Neural progenitor cell (in vitro differentiated cells): Measurements from ENCODE around the gene QSOX1. TPM values are rescaled to one million over a fixed set of nuclear protein-coding genes. Genes with fewer than 3 reads are reported as not detected.

Experiments used
- DNase-seq: peaks from one replicate; pipeline ENCODE4 v3.0.0-alpha.2; 2016; ENCODE audit warnings: low spot score
- H2AFZ ChIP-seq: fragments of 200-600 bp; sonication (generic); replicated peaks from 2 replicates; pipeline ENCODE4 v1.6.1; 2016; ENCODE audit warnings: antibody characterized with exemption
- H3F3A ChIP-seq: fragments of 200-600 bp; sonication (generic); 2 replicates; pipeline ENCODE4 v1.6.1; 2016; ENCODE audit warnings: antibody characterized with exemption, low read depth
- H3K27ac ChIP-seq: fragments of 200-600 bp; sonication (generic); 2 replicates; pipeline ENCODE4 v1.5.1; 2016; ENCODE audit warnings: mild to moderate bottlenecking
- H3K27me3 ChIP-seq: fragments of 200-600 bp; sonication (generic); 2 replicates; pipeline ENCODE4 v1.6.1; 2016; ENCODE audit warnings: mild to moderate bottlenecking, moderate library complexity
- H3K36me3 ChIP-seq: fragments of 200-600 bp; sonication (generic); 2 replicates; pipeline ENCODE4 v1.5.1; 2016
- H3K4me1 ChIP-seq: fragments of 200-600 bp; sonication (generic); 2 replicates; pipeline ENCODE4 v1.6.1; 2016; ENCODE audit warnings: mixed run types
- H3K4me2 ChIP-seq: fragments of 200-600 bp; sonication (generic); 2 replicates; pipeline ENCODE4 v1.6.1; 2016
- H3K4me3 ChIP-seq: fragments of 200-600 bp; sonication (generic); 2 replicates; pipeline ENCODE4 v1.5.1; 2016
- H3K79me2 ChIP-seq: fragments of 200-600 bp; sonication (generic); 2 replicates; pipeline ENCODE4 v1.6.1; 2016; ENCODE audit warnings: low read depth
- H3K9ac ChIP-seq: fragments of 200-600 bp; sonication (generic); 2 replicates; pipeline ENCODE4 v1.6.1; 2016
- H3K9me3 ChIP-seq: fragments of 200-600 bp; sonication (generic); 2 replicates; pipeline ENCODE4 v1.5.1; 2016; ENCODE audit warnings: low read depth
- H4K20me1 ChIP-seq: fragments of 200-600 bp; sonication (generic); 2 replicates; pipeline ENCODE4 v1.6.1; 2016; ENCODE audit warnings: low read depth
- H3K27ac Mint-ChIP-seq: 3 replicates; pipeline ENCODE4 v1.8.0; 2021; ENCODE audit warnings: mixed read lengths
- H3K27me3 Mint-ChIP-seq: 2 replicates; pipeline ENCODE4 v1.8.0; 2022; ENCODE audit warnings: low read depth, mild to moderate bottlenecking, inconsistent platforms, moderate library complexity, mixed read lengths; ENCODE audit not compliant: insufficient read depth
- H3K36me3 Mint-ChIP-seq: 3 replicates; pipeline ENCODE4 v1.8.0; 2021; ENCODE audit warnings: mixed read lengths
- H3K4me1 Mint-ChIP-seq: 3 replicates; pipeline ENCODE4 v1.8.0; 2021; ENCODE audit warnings: mixed read lengths
- H3K4me3 Mint-ChIP-seq: 3 replicates; pipeline ENCODE4 v1.8.0; 2021; ENCODE audit warnings: mild to moderate bottlenecking, moderate library complexity, mixed read lengths
- H3K9me3 Mint-ChIP-seq: 3 replicates; pipeline ENCODE4 v1.8.0; 2020; ENCODE audit warnings: mixed read lengths
- CTCF ChIP-seq: fragments of 200-600 bp; sonication (generic); IDR thresholded peaks from 2 replicates; pipeline ENCODE4 v1.5.1; 2017; ENCODE audit warnings: antibody characterized with exemption, mild to moderate bottlenecking
- EZH2 ChIP-seq: fragments of 200-600 bp; sonication (generic); IDR thresholded peaks from 2 replicates; pipeline ENCODE4 v1.6.1; 2017; ENCODE audit warnings: antibody characterized with exemption, mild to moderate bottlenecking, moderate library complexity
- EZH2phosphoT487 ChIP-seq: fragments of 200-600 bp; sonication (generic); IDR thresholded peaks from 2 replicates; pipeline ENCODE4 v1.6.1; 2017; ENCODE audit warnings: antibody characterized with exemption
- total RNA-seq: library from RNA; depleted of rRNA; stranded (reverse); fragments of >200 nt; gene quantifications from 2 replicates; pipeline ENCODE4 v1.2.3, GENCODE V29; 2015; ENCODE audit warnings: low replicate concordance

Gene QSOX1
- total RNA-seq, 1 donor from 2014 or later = 13.6 TPM

GRCh38 chr1:180181996-180182642 lies 27.4 kb downstream of the QSOX1 start:
- H3K36me3 ChIP-seq = no peaks in the 10 kb centered on the region
- H3K36me3 Mint-ChIP-seq = peaks cover 2% of the 10 kb centered on the region
- H3K9me3 Mint-ChIP-seq = no peaks in the 10 kb centered on the region
- no peaks in the 10 kb centered on the region for H3K9me3 ChIP-seq
- no peak overlapping the region for H3K27ac ChIP-seq
- peaks cover 3% of the 10 kb centered on the region for H3F3A ChIP-seq
- H3K4me3 ChIP-seq = no peak overlapping the region
- no peak for TF ChIP-seq EZH2
- no peak for DNase-seq
- no peak overlapping the region for H3K27ac Mint-ChIP-seq
- H3K4me3 Mint-ChIP-seq = no peak overlapping the region
- no peaks in the 10 kb centered on the region for H3K4me1 Mint-ChIP-seq
- H3K27me3 ChIP-seq = no peaks in the 10 kb centered on the region
- H3K4me1 ChIP-seq = no peaks in the 10 kb centered on the region
- peaks cover 4% of the 10 kb centered on the region for H3K27me3 Mint-ChIP-seq
- no peaks in the 10 kb centered on the region for H3K79me2 ChIP-seq
- H4K20me1 ChIP-seq = no peaks in the 10 kb centered on the region
- no peak overlapping the region for H3K4me2 ChIP-seq
- no peak overlapping the region for H2AFZ ChIP-seq
- H3K9ac ChIP-seq = no peak overlapping the region

- Histone ChIP-seq H3K9me3 (no peaks in the 10 kb centered on the region), H3K4me2 (no peak overlapping the region), H3K4me3 (no peak overlapping the region), H4K20me1 (no peaks in the 10 kb centered on the region), H3K27me3 (no peaks in the 10 kb centered on the region), H3K79me2 (no peaks in the 10 kb centered on the region), H3K36me3 (no peaks in the 10 kb centered on the region), H2AFZ (no peak overlapping the region), H3K27ac (no peak overlapping the region), H3K9ac (no peak overlapping the region), H3F3A (peaks cover 3% of the 10 kb centered on the region), H3K4me1 (no peaks in the 10 kb centered on the region)
- no peak overlapping the region for H3K4me3 Mint-ChIP-seq
- DNase-seq = no peak
- TF ChIP-seq EZH2 = no peak
- no peak for TF ChIP-seq CTCF
- TF ChIP-seq EZH2phosphoT487 = no peak
- no peaks in the 10 kb centered on the region for H3K4me1 Mint-ChIP-seq
- H3K27ac Mint-ChIP-seq = no peak overlapping the region
- peaks cover 4% of the 10 kb centered on the region for H3K27me3 Mint-ChIP-seq
- peaks cover 2% of the 10 kb centered on the region for H3K36me3 Mint-ChIP-seq
- H3K9me3 Mint-ChIP-seq = no peaks in the 10 kb centered on the region
Measured at GRCh38 chr1:180182643-180183311, 28.1 kb downstream of the QSOX1 start.

- Mint-ChIP-seq H3K36me3 (peaks cover 2% of the 10 kb centered on the region), H3K27ac (no peak overlapping the region), H3K4me1 (no peaks in the 10 kb centered on the region), H3K4me3 (no peak overlapping the region), H3K9me3 (no peaks in the 10 kb centered on the region), H3K27me3 (peaks cover 2% of the 10 kb centered on the region)
- DNase-seq = no peak
- Histone ChIP-seq H2AFZ (no peak overlapping the region), H3K9ac (no peak overlapping the region), H3K36me3 (no peaks in the 10 kb centered on the region), H3K4me2 (no peak overlapping the region), H3K9me3 (no peaks in the 10 kb centered on the region), H3K4me3 (no peak overlapping the region), H3K27me3 (no peaks in the 10 kb centered on the region), H4K20me1 (no peaks in the 10 kb centered on the region), H3K4me1 (no peaks in the 10 kb centered on the region), H3F3A (peaks cover 1% of the 10 kb centered on the region), H3K79me2 (no peaks in the 10 kb centered on the region), H3K27ac (no peak overlapping the region)
- TF ChIP-seq CTCF = no peak
- no peak for TF ChIP-seq EZH2phosphoT487
- no peak for TF ChIP-seq EZH2
Measured at GRCh38 chr1:180183426-180183825, 28.8 kb downstream of the QSOX1 start.

GRCh38 chr1:180184041-180184440 lies 29.4 kb downstream of the QSOX1 start:
- Mint-ChIP-seq H3K4me1 (no peaks in the 10 kb centered on the region), H3K9me3 (no peaks in the 10 kb centered on the region), H3K27me3 (peaks cover 2% of the 10 kb centered on the region), H3K36me3 (peaks cover 2% of the 10 kb centered on the region), H3K4me3 (no peak overlapping the region), H3K27ac (no peak overlapping the region)
- H3F3A ChIP-seq = no peaks in the 10 kb centered on the region
- H3K4me2 ChIP-seq = no peak overlapping the region
- no peak overlapping the region for H3K4me3 ChIP-seq
- no peaks in the 10 kb centered on the region for H3K27me3 ChIP-seq
- TF ChIP-seq EZH2 = no peak
- TF ChIP-seq CTCF = no peak
- TF ChIP-seq EZH2phosphoT487 = no peak
- H3K79me2 ChIP-seq = no peaks in the 10 kb centered on the region
- no peak overlapping the region for H3K9ac ChIP-seq
- no peak overlapping the region for H2AFZ ChIP-seq
- H3K36me3 ChIP-seq = no peaks in the 10 kb centered on the region
- no peak overlapping the region for H3K27ac ChIP-seq
- no peaks in the 10 kb centered on the region for H3K4me1 ChIP-seq
- H4K20me1 ChIP-seq = no peaks in the 10 kb centered on the region
- no peak for DNase-seq
- H3K9me3 ChIP-seq = no peaks in the 10 kb centered on the region
